SW 1271 (cell line): Measurements from ENCODE around the gene PPP1R13B.
"Not testable (repeated sequence)": the region's sequence is repeated elsewhere in the genome, so short reads cannot be mapped to it uniquely, and the experiment has no call there.

Experiments used
- DNase-seq, 2 experiments: peaks; one replicate each; lab custom pipeline; 2025; lab: John Stamatoyannopoulos, UW

PPP1R13B gene

GRCh38 chr14:103793192-103793591, 54.2 kb downstream of the PPP1R13B start:
- not testable (repeated sequence) for DNase-seq

GRCh38 chr14:103788086-103788485, 59.3 kb downstream of the PPP1R13B start:
- no peak for DNase-seq

- no peak for DNase-seq
These were observed 65.0 kb downstream of the PPP1R13B start for GRCh38 chr14:103782376-103782775.

GRCh38 chr14:103776319-103776718, 71.1 kb downstream of the PPP1R13B start:
- not testable (repeated sequence) for DNase-seq

GRCh38 chr14:103775506-103775905, 71.9 kb downstream of the PPP1R13B start:
- DNase-seq = no peak

GRCh38 chr14:103773521-103773920, 73.9 kb downstream of the PPP1R13B start:
- DNase-seq = no peak

- DNase-seq = no peak
These were observed 75.2 kb downstream of the PPP1R13B start for GRCh38 chr14:103772078-103772712.

GRCh38 chr14:103770902-103771301, 76.5 kb downstream of the PPP1R13B start:
- no peak for DNase-seq

- DNase-seq = no peak
These were observed 76.9 kb downstream of the PPP1R13B start for GRCh38 chr14:103770500-103770899.

GRCh38 chr14:103767336-103767894, 80.0 kb downstream of the PPP1R13B start:
- no peak for DNase-seq

- no peak for DNase-seq
These were observed 81.8 kb downstream of the PPP1R13B start for GRCh38 chr14:103765526-103765925.

GRCh38 chr14:103763730-103764488, 83.5 kb downstream of the PPP1R13B start:
- no peak for DNase-seq

- no peak for DNase-seq
These were observed 84.8 kb downstream of the PPP1R13B start for GRCh38 chr14:103762541-103762940.

- no peak for DNase-seq
These were observed 85.3 kb downstream of the PPP1R13B start for GRCh38 chr14:103762036-103762435.

GRCh38 chr14:103758059-103758776, 89.2 kb downstream of the PPP1R13B start:
- DNase-seq = no peak

GRCh38 chr14:103755060-103755459, 92.3 kb downstream of the PPP1R13B start:
- DNase-seq = no peak

GRCh38 chr14:103753774-103754173, 93.6 kb downstream of the PPP1R13B start:
- DNase-seq = no peak

- DNase-seq = no peak
These were observed 97.5 kb downstream of the PPP1R13B start for GRCh38 chr14:103749860-103750259.

GRCh38 chr14:103749452-103749851, 97.9 kb downstream of the PPP1R13B start:
- no peak for DNase-seq

GRCh38 chr14:103748534-103748857, 98.9 kb downstream of the PPP1R13B start:
- DNase-seq = no peak

GRCh38 chr14:103746701-103747100, 100.7 kb downstream of the PPP1R13B start:
- DNase-seq = no peak

- no peak for DNase-seq
These were observed 102.0 kb downstream of the PPP1R13B start for GRCh38 chr14:103745424-103745823.
